Liver (tissue), 9 donors: ENCODE results near the gene INSC. TPM values are rescaled to one million over a fixed set of nuclear protein-coding genes. Genes with fewer than 3 reads are reported as not detected.
"Not testable (repeated sequence)": the region's sequence is repeated elsewhere in the genome, so short reads cannot be mapped to it uniquely, and the experiment has no call there.

Experiments
- DNase-seq: peaks from one replicate; pipeline ENCODE4 v3.0.0-alpha.2; 2017; ENCODE audit warnings: low spot score
- H3K27ac ChIP-seq, 2 donors: one replicate each; pipeline ENCODE4 v1.7.0; 2013; ENCODE audit warnings: inconsistent platforms in 2 of 2, low read length in 2 of 2, control low read depth in 1 of 2, low read depth in 1 of 2, mild to moderate bottlenecking in 1 of 2
- H3K27me3 ChIP-seq, 4 donors: one replicate each; pipeline versions ENCODE4 v1.6.1 to v1.7.0; 2013; ENCODE audit warnings: low read length in 3 of 4, inconsistent platforms in 1 of 4, mild to moderate bottlenecking in 1 of 4, moderate library complexity in 1 of 4; ENCODE audit not compliant: control insufficient read depth in 4 of 4, insufficient read depth in 4 of 4
- H3K36me3 ChIP-seq, 4 donors: one replicate each; pipeline versions ENCODE4 v1.6.1 to v1.7.0; 2013; ENCODE audit warnings: low read length in 3 of 4, mild to moderate bottlenecking in 3 of 4, low read depth in 1 of 4, moderate library complexity in 1 of 4; ENCODE audit not compliant: control insufficient read depth in 4 of 4, insufficient read depth in 3 of 4
- H3K4me1 ChIP-seq, 4 donors: one replicate each; pipeline versions ENCODE4 v1.6.1 to v1.7.0; 2013; ENCODE audit warnings: low read length in 3 of 4, mild to moderate bottlenecking in 3 of 4, moderate library complexity in 1 of 4; ENCODE audit not compliant: control insufficient read depth in 4 of 4, insufficient read depth in 4 of 4
- H3K4me3 ChIP-seq, 3 donors: one replicate each; pipeline versions ENCODE4 v1.6.1 to v1.7.0; 2013; ENCODE audit warnings: low read length in 3 of 3, control low read depth in 1 of 3, low read depth in 1 of 3, mild to moderate bottlenecking in 1 of 3
- H3K9ac ChIP-seq, 2 donors: one replicate each; pipeline ENCODE4 v1.7.0; 2013; ENCODE audit warnings: low read length in 2 of 2, mild to moderate bottlenecking in 2 of 2, moderate library complexity in 2 of 2, control low read depth in 1 of 2, low read depth in 1 of 2
- H3K9me3 ChIP-seq, 4 donors: one replicate each; pipeline versions ENCODE4 v1.6.1 to v1.7.0; 2013; ENCODE audit warnings: low read length in 3 of 4; ENCODE audit not compliant: control insufficient read depth in 4 of 4
- ATF3 ChIP-seq: IDR thresholded peaks from 2 replicates; pipeline ENCODE4 v1.6.1; 2016; ENCODE audit warnings: antibody characterized with exemption
- CTCF ChIP-seq: fragments of 150-350 bp; IDR thresholded peaks from 2 replicates; pipeline ENCODE4 v1.5.1; 2017; ENCODE audit warnings: improper control_type of control experiment, low read depth, low read length; ENCODE audit not compliant: missing input control
- EGR1 ChIP-seq, 2 donors: IDR thresholded peaks; 2 replicates each; pipeline ENCODE4 v1.6.1; 2016 to 2018; ENCODE audit warnings: antibody characterized with exemption in 2 of 2, low read depth in 2 of 2
- FOXA1 ChIP-seq: IDR thresholded peaks from 2 replicates; pipeline ENCODE4 v1.6.1; 2016; ENCODE audit warnings: antibody characterized with exemption
- FOXA2 ChIP-seq: IDR thresholded peaks from 2 replicates; pipeline ENCODE4 v1.6.1; 2016; ENCODE audit warnings: antibody characterized with exemption
- GABPA ChIP-seq, 2 donors: IDR thresholded peaks in 1 of 2; conservative IDR thresholded peaks in 1 of 2; 2 replicates each; pipeline ENCODE4 v1.6.1; 2016; ENCODE audit warnings: antibody characterized with exemption in 2 of 2, mild to moderate bottlenecking in 1 of 2, moderate library complexity in 1 of 2
- HNF4A ChIP-seq, 2 donors: conservative IDR thresholded peaks; 2 replicates each; pipeline ENCODE4 v1.6.1; 2016; ENCODE audit warnings: antibody characterized with exemption in 2 of 2, mild to moderate bottlenecking in 2 of 2
- HNF4G ChIP-seq: IDR thresholded peaks from 2 replicates; pipeline ENCODE4 v1.6.1; 2016; ENCODE audit warnings: antibody characterized with exemption
- JUND ChIP-seq, 2 donors: IDR thresholded peaks; 2 replicates each; pipeline ENCODE4 v1.6.1; 2016; ENCODE audit warnings: antibody characterized with exemption in 2 of 2
- NR2F2 ChIP-seq: IDR thresholded peaks from 2 replicates; pipeline ENCODE4 v1.6.1; 2016; ENCODE audit warnings: antibody characterized with exemption
- RAD21 ChIP-seq, 2 donors: IDR thresholded peaks; 2 replicates each; pipeline ENCODE4 v1.6.1; 2016; ENCODE audit warnings: antibody characterized with exemption in 2 of 2, mild to moderate bottlenecking in 2 of 2
- REST ChIP-seq: IDR thresholded peaks from 2 replicates; pipeline ENCODE4 v1.6.1; 2016; ENCODE audit warnings: antibody characterized with exemption, mild to moderate bottlenecking
- YY1 ChIP-seq: IDR thresholded peaks from 2 replicates; pipeline ENCODE4 v1.6.1; 2016; ENCODE audit warnings: antibody characterized with exemption, mild to moderate bottlenecking
- ZBTB33 ChIP-seq: IDR thresholded peaks from 2 replicates; pipeline ENCODE4 v1.6.1; 2016; ENCODE audit warnings: antibody characterized with exemption
- WGBS: extraction: QIAGEN DNeasy Blood & Tissue Kit; methylation state at CpG from one replicate; pipeline ENCODE4 v1.1.7; 2013; 5-methylcytosine and 5-hydroxymethylcytosine counted together
- polyA plus RNA-seq, 2 donors: library from polyadenylated mRNA; stranded (reverse) in 1 of 2; unstranded in 1 of 2; fragments of 200-250 nt in 1 of 2; fragments of >200 nt in 1 of 2; fragmentation: Nextera tagmentation in 1 of 2; extraction: Ambion mirVana in 1 of 2; gene quantifications; one replicate each; pipeline versions ENCODE4 v1.2.1 to v1.2.3, GENCODE V29; 2013 to 2015
- total RNA-seq, 2 donors: library from RNA; depleted of rRNA; stranded (reverse); fragments of >200 nt; gene quantifications; one replicate each; pipeline ENCODE4 v1.2.3, GENCODE V29; 2014
- donor health status: healthy.
- donor health status: healthy.
- donor health status: healthy.
- donor health status: healthy.
- donor health status: healthy.

Gene INSC
- under 1 TPM; 0.09 to 0.25 TPM for total RNA-seq
- under 1 TPM; 0.02 to 0.15 TPM for polyA plus RNA-seq

GRCh38 chr11:15114501-15115475 is at the start of gene INSC:
TSS of gene INSC (plus strand) at chr11:15114923. CDS start at chr11:15149175, 34,252 bp downstream.
- DNase-seq: no peak
- Histone ChIP-seq H3K27ac (no peak within 1 kb of the TSS), H3K4me1 (peaks cover 0 to 4% (median 1%) of the 10 kb centered on the region in 4 donors), H3K9me3 (no peaks in the 10 kb centered on the region), H3K36me3 (no peaks in the 10 kb centered on the region), H3K27me3 (no peaks in the 10 kb centered on the region), H3K9ac (no peak within 1 kb of the TSS), H3K4me3 (peak within 1 kb of the TSS in 1 of 3 donors; percentile 32)
- TF ChIP-seq GABPA (IDR thresholded peaks at IDR 0.05 in 1 of 2, conservative IDR thresholded peaks at IDR 0.05 in 1 of 2) (no peak), REST (no peak), YY1 (no peak), ZBTB33 (no peak), EGR1 (IDR thresholded peaks at IDR 0.05; ENCODE audit: low read depth in 2 of 2) (no peak), FOXA1 (no peak), CTCF (no peak), ATF3 (no peak), NR2F2 (no peak), RAD21 (IDR thresholded peaks at IDR 0.05) (no peak), FOXA2 (no peak), HNF4A (conservative IDR thresholded peaks at IDR 0.05) (no peak), JUND (IDR thresholded peaks at IDR 0.05) (no peak), HNF4G (no peak)
- 13% methylated on average over 50 of the region's 50 CpGs for WGBS

- not testable (repeated sequence) for H3K27me3 ChIP-seq, H3K9ac ChIP-seq, H3K4me3 ChIP-seq, H3K27ac ChIP-seq, H3K36me3 ChIP-seq, H3K9me3 ChIP-seq, DNase-seq
- peaks cover 9 to 18% (median 17%) of the 10 kb centered on the region in 4 donors for H3K4me1 ChIP-seq
- 84% methylated on average over 7 of the region's 7 CpGs for WGBS
Measured at GRCh38 chr11:15069751-15070150, 45.0 kb upstream of the INSC start.
